Measurements from ENCODE around the gene TRA2B. TPM values are rescaled to one million over a fixed set of nuclear protein-coding genes. Genes with fewer than 3 reads are reported as not detected.

Gene TRA2B
- total RNA-seq, 1 donor from 2014 or later, result 103 TPM

DNA sequence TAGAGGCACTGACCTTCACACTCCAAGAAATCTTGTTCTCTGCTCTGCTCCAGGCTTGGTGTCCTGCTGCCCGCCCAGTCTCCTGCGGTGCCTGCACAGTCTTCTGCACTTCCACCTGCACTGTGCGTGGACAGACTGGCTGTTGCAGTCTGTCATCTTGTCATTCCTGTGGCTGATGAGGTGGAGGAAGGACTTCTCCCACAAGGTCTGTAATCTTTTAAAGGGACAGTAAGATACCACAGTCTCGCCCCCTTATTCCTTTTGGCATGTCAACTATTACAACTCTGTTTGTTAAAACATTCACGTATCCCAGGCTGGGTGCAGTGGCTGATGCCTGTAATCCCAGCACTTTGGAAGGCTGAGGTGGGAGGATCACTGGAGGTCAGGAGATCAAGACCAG, 58.9 kb downstream of the TRA2B start:
- Histone ChIP-seq H3K4me1 (no peaks in the 10 kb centered on the region), H3K36me3 (no peaks in the 10 kb centered on the region), H3K4me3 (no peak overlapping the region), H3K27me3 (ENCODE audit: low read depth) (peaks cover 5% of the 10 kb centered on the region), H3K27ac (no peak overlapping the region), H3K9me3 (no peaks in the 10 kb centered on the region)
- ATAC-seq, result no peak
- intact Hi-C loops (cut with DNase I), result no loop called here
- TF ChIP-seq, protein P1, sequence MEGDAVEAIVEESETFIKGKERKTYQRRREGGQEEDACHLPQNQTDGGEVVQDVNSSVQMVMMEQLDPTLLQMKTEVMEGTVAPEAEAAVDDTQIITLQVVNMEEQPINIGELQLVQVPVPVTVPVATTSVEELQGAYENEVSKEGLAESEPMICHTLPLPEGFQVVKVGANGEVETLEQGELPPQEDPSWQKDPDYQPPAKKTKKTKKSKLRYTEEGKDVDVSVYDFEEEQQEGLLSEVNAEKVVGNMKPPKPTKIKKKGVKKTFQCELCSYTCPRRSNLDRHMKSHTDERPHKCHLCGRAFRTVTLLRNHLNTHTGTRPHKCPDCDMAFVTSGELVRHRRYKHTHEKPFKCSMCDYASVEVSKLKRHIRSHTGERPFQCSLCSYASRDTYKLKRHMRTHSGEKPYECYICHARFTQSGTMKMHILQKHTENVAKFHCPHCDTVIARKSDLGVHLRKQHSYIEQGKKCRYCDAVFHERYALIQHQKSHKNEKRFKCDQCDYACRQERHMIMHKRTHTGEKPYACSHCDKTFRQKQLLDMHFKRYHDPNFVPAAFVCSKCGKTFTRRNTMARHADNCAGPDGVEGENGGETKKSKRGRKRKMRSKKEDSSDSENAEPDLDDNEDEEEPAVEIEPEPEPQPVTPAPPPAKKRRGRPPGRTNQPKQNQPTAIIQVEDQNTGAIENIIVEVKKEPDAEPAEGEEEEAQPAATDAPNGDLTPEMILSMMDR (IDR thresholded peaks at IDR 0.05), result no peak
- no peak for DNase-seq

DNA sequence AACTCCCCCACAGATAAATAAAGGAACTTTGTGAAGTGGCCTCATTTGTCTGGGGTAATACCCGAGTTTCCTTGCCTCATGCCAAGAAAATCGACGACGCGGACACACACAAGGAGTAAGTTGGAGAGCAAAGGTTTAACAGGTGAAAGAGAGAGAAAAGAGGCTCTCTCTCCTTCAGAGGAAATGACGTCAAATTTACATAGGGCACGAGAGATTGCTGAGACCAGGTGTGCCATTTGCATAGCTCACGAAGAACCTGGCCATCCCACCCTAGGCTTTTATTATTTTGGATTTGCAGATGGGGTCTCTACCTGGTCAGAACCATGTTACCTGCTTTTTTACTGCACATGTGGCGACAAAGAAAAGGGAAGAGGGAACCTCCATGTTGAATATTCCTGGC, 63.7 kb downstream of the TRA2B start:
- Histone ChIP-seq H3K4me3 (no peak overlapping the region), H3K9me3 (no peaks in the 10 kb centered on the region), H3K27ac (no peak overlapping the region), H3K4me1 (no peaks in the 10 kb centered on the region), H3K36me3 (no peaks in the 10 kb centered on the region), H3K27me3 (ENCODE audit: low read depth) (no peaks in the 10 kb centered on the region)
- intact Hi-C loops (cut with DNase I), result no loop called here
- DNase-seq (no peak), ATAC-seq (no peak)
- TF ChIP-seq, protein P1 (IDR thresholded peaks at IDR 0.05), result no peak

DNA sequence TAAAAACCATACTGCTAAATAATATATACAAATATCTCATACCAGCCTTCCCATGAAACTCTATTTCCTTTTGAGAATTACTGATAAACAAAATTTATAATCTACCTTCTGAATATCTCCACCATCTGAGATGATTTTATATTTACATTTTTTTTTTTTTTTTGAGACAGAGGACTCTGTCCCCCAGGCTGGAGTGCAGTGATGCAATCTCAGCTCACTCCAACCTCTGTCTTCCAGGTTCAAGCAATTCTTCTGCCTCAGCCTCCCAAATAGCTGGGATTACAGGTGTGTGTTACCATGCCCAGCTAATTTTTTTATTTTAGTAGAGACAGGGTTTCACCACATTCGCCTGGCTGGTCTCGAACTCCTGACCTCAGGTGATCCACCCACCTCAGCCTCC, 70.2 kb downstream of the TRA2B start:
- no peaks in the 10 kb centered on the region for H3K9me3 ChIP-seq
- intact Hi-C loops (cut with DNase I), result no loop called here
- TF ChIP-seq, protein P1 (IDR thresholded peaks at IDR 0.05), result no peak
- no peak overlapping the region for H3K4me3 ChIP-seq
- ATAC-seq, result no peak
- no peak for DNase-seq
- H3K27me3 ChIP-seq (ENCODE audit: low read depth), result no peaks in the 10 kb centered on the region
- no peaks in the 10 kb centered on the region for H3K4me1 ChIP-seq
- no peaks in the 10 kb centered on the region for H3K36me3 ChIP-seq
- no peak overlapping the region for H3K27ac ChIP-seq

DNA sequence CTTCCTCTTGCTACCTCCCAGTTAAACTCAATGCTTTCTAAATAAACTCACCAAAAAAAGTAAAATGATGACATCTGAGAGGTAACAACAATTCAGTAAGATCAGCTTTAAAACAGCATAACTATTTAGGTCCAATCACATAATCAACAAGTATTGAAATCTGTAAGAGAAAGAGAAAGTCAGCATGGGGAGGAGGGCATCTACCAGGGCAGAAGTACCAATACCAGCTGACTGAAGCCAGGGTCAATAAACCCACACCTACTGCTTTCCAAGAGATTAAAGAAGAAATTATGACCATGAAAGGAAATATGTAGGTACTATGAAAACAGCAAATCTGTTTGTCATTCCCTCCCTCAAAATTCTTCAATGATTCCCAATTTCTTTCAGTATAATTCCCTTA, 70.8 kb downstream of the TRA2B start:
- TF ChIP-seq, protein P1 (IDR thresholded peaks at IDR 0.05), result no peak
- no peak overlapping the region for H3K27ac ChIP-seq
- no peaks in the 10 kb centered on the region for H3K9me3 ChIP-seq
- ATAC-seq (no peak), DNase-seq (no peak)
- no peak overlapping the region for H3K4me3 ChIP-seq
- no peaks in the 10 kb centered on the region for H3K4me1 ChIP-seq
- H3K36me3 ChIP-seq, result no peaks in the 10 kb centered on the region
- intact Hi-C loops (cut with DNase I), result no loop called here
- H3K27me3 ChIP-seq (ENCODE audit: low read depth), result no peaks in the 10 kb centered on the region

DNA sequence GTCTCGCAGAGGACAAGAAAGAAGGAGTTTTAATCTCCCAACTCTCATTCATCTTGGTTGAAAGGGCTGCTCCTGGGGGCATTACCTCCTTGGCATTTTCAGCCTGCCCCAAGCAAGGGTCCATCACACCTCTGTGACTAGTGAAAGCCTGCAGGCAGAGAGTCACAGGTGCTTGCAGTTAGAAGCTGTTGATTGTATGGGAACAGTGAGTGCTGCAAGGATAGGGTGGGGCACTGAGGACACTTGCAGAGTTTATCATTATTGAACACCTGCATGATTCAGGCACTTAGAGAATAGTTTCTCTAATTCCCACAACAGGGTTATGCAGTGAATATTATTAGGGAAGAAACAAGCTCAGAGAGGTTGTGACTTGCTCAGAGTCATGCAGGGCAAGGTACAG, 71.3 kb downstream of the TRA2B start:
- intact Hi-C loops (cut with DNase I), result no loop called here
- no peak for ATAC-seq
- Histone ChIP-seq H3K27me3 (ENCODE audit: low read depth) (no peaks in the 10 kb centered on the region), H3K4me1 (no peaks in the 10 kb centered on the region), H3K36me3 (no peaks in the 10 kb centered on the region), H3K4me3 (no peak overlapping the region), H3K27ac (no peak overlapping the region), H3K9me3 (no peaks in the 10 kb centered on the region)
- DNase-seq, result no peak
- TF ChIP-seq, protein P1 (IDR thresholded peaks at IDR 0.05), result no peak

Other genes with a start within 250 kb of the TRA2B start
- gene IGF2BP2, start 113.0 kb downstream of the TRA2B start, total RNA-seq, result 19.4 TPM
- gene ETV5, start 171.1 kb upstream of the TRA2B start, total RNA-seq, result 65.5 TPM